NCI-H1048 (cell line): ENCODE data around the gene CNKSR3.

Experiments used
- DNase-seq: peaks from one replicate; lab custom pipeline; 2025; lab: John Stamatoyannopoulos, UW

CNKSR3 gene

DNA sequence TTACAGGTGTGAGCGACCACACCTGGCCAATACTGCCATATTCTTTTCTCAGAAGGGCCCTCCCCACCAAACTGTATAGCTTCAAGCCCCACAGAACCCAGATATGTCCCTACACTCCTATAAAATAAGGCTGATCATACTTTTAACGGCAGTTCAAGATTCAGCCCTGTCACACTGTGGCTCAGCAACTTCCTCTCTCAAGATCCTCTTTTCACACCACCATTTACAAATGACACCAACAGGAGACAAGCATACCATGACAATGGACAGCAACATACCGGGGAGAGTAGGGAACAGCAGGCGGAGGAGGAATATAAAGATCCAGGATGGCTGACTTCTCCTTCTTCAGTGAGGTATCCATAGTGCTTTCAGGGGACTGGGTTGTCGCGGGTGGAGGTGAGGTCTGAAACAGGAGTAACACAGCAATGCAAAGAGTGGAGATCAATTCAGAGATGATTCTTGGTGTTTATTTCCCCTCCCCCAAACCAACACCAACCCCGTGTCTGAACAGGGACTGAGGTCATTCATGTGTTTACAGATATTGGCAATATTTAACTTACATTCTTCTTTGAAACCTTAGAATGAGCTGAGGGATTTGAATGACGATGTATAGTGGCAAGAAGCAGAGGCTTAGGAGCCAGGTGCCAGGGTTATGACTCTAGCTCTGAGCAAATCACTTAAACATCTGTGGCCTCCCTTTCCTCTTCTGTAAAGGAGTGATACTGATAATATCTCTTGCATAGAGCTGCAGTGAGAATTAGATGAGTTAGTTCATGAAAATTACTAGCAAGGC lies 96.3 kb downstream of the CNKSR3 start:
- no peak for DNase-seq

DNA sequence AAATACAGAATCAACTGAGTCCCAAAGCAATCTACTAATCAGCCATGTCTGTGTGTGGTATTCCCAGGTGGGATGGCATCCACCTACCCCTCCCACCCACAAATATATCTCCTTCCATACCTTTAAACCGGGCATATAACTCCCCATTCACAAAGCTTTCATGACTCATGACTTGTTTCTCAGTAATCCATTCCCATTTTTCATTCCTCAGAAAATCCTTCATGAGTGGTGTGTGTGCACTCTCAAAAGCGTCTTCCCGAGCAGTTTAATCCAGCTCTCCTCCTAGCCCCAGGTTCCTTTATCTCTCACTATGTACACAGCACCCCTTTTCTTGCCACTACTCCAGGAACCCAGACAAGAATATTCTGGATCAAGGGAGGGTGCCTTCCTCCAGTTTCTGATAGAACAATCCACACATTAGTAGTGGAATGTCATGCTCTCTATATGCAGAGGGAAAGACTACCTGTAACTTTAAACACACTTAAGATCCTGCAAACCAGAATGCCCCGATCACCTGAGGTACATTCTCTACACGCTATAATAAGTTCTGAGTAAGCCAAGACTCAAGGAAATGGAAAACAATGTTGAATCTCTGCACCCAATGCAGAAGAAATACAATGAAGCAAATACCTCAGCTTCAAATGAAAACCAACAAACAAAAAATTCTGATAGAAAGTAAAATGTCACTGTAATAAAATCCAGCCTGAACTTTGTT lies 98.2 kb downstream of the CNKSR3 start:
- no peak for DNase-seq

DNA sequence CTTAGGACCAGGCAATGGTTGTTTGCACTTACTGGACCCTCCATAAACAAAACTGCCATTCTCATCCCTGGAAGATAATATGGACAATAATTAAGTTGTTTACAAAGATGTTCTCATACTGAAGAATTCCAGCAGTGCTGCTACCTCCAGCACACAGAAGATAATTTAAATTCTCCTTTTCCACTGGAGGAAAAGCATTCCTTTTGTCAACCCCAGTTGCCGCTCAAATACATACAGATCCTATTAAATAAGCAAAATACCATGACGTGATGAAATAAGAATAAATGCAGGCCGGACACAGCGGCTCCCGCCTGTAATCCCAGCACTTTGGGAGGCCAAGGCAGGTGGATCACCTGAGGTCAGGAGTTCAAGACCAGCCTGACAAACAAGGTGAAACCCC lies 99.4 kb downstream of the CNKSR3 start:
- DNase-seq, result no peak

GRCh38 chr6:154410619-154411072 lies 99.8 kb downstream of the CNKSR3 start:
- DNase-seq, result no peak

DNA sequence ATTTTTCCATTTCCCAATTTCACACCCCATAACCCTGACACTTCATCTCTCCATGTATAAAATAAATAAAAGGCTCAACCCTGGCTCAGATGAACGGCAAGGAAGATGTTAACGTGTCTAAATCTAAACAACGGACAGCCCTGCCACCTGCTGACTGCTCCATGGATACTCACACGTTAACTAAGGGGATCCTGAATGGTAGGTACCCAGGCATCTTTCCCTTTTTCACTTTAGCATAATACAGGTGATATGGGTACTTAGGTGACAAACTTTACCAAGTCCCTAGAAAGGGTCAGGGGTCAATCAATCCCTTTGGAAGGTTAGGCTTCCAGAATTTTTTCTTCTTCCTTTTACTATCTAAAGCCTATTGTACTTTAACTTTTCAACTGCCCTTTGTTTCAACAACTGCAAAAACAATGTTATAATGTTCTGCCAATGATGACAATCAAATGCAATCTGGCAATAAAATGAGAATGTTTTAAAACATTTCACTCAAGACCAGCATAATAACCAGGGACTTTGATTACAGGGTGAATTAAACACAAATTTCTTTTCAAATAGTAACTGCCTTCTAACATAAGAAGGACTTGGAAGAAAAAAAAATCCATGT lies 101.5 kb downstream of the CNKSR3 start:
- no peak for DNase-seq

- no peak for DNase-seq
These were observed 103.0 kb downstream of the CNKSR3 start for GRCh38 chr6:154407440-154407839.

GRCh38 chr6:154406869-154407268 lies 103.6 kb downstream of the CNKSR3 start:
- no peak for DNase-seq

DNA sequence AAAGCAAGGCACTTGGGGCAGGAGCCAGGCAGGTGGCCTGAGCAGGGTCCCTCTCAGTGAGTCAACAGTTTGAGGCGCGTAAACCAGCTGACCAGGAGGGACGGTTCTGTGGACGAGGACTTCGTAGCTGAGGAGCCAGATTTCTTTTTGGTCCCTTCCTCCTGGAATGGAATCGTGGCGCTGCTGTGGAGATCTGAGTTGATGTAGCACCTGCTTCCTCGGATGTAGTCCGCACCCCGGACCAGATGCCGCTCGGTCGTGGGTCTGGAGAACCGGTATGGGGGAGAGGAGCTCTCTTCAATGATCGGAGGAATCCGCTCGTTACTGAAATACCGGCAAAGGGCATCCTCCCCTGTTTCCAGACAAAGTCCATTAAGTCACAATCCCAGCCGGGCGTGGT lies 104.2 kb downstream of the CNKSR3 start:
- no peak for DNase-seq

DNA sequence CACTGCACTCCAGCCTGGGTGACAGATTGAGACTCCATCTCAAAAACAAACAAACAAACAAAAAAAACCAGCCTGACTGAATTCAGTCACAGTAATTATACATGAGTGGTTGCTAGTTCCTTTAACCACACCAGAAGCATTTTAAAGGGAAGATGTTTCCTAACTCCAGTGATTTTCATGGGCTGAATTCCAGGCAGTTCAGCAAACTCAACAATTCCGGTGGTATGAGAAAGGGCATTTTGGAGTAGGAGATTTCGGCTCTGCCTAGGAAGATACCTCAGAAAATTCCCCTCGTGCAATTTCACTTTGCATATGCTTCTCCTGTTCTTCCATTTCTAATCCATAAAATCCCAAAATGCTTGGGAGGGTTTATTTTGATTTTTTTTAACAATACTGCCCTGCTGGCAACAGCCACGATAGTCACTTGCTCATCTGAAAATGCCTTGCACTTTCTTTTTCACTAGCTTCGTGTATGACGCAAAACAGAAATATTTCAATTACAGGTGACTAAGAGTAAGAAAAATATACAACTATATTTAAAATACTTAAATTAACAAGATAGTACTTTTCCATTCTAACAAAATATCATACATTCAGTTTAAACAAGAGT lies 105.6 kb downstream of the CNKSR3 start:
- no peak for DNase-seq

DNA sequence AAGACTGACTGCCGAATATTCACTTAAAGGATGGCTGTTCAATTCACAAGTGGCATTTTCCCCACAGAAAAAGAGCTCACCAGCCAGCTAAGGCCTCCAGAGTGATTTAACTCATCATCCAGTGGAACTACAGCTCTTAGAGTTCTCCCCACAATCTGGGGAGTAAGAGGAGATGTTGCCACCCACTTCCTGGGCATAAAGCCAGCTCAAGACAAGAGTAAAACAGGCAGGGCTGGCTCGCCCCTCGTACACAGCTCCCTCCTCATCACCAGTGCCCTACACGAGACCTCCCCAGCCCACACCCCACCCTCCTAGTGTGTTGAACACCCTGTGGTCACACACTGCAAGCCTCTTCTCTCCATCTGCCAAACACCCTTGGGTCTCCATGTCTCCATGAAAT lies 106.7 kb downstream of the CNKSR3 start:
- DNase-seq, result no peak

- DNase-seq, result no peak
These were observed 108.3 kb downstream of the CNKSR3 start for GRCh38 chr6:154402081-154402780.

DNA sequence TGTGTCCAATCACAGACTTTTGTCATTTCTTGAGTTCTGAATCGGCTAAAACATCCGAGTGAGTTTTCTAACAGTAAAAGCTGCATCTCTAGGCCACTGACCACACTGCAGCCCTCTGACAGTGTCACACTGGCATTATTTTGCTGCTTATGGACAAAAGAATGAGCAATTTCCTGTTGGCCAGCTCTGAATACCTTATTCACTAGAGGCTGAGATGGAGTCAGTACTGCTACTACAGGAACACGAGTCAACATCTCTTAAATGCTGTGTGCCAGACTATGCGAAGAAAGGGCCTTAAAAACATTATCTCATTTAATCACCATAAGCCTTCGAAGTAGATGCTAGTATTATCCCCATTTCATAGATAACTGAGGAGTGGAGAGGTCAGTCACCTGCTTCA lies 111.4 kb downstream of the CNKSR3 start:
- DNase-seq, result no peak

- DNase-seq, result no peak
These were observed 112.8 kb downstream of the CNKSR3 start for GRCh38 chr6:154397491-154398195.

- DNase-seq, result no peak
These were observed 114.6 kb downstream of the CNKSR3 start for GRCh38 chr6:154395878-154396277.

GRCh38 chr6:154395316-154395715 lies 115.2 kb downstream of the CNKSR3 start:
- no peak for DNase-seq

DNA sequence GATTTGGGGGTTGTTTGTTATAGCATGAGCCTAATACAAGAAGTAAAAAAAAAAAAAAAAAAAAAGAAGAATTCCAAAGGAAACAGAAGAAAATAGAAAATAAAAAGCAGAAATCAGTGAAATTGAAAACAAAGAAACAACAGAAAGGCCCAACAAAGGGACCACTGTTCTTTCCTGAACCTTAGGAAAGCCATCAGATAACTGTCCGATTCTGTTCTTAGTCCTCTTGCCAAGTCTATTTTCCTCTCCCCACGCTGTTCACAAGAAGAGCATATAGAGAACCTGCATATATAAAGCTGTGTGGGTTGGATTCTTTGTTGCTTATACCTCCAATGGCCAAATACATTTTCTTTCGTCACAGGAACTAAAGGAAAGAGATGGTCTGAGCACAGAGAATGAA lies 115.9 kb downstream of the CNKSR3 start:
- no peak for DNase-seq

DNA sequence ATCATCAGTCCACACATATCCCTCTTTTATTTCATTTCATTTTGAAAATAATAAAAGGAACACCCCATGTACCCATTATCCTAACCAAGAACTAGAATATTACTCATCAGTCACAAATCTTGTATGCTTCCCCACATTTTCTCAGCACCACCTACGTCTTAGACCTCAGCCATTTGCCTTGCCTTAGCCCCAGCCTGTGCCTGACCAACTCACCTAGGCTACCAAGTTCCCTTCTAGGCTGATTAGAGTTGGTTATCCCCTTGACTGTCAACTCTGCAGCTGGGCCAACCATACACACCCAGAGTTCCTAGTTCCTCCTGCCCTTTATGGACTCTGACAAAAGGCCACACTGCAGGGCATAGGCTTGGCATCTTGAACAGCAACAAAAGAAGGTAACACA lies 120.5 kb downstream of the CNKSR3 start:
- no peak for DNase-seq

DNA sequence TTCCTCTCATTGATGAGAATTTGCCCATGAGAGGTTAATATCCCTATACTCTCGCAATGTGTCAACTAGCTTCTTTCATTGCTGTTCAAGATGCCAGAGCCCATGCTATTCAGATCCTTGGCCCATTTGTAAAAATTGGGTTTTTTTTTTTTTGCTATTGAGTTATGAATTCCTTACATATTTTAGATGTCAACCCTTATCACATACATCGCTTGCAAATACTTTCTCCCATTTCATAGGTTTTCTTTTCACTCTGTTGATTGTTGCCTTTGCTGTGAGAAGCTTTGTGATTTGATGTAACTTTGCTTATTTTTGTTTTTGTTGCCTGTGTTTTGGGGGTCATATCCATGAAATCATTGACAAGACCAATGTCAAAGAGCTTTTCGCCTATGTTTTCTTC lies 121.7 kb downstream of the CNKSR3 start:
- DNase-seq, result no peak

GRCh38 chr6:154386848-154387717 lies 123.4 kb downstream of the CNKSR3 start:
- no peak for DNase-seq

GRCh38 chr6:154384191-154384590 lies 126.3 kb downstream of the CNKSR3 start:
- DNase-seq, result peak; percentile 78
